ENCODE measurements around the gene QRICH1.

QRICH1 gene

GRCh38 chr3:48993834-48994233 lies 100.0 kb downstream of the QRICH1 start:
- Histone ChIP-seq H4K91ac (ENCODE audit: low read depth, low read length) (no peak overlapping the region), H3K9me3 (ENCODE audit: insufficient read depth, low read depth, low read length) (no peaks in the 10 kb centered on the region), H3K27ac (ENCODE audit: low read depth, low read length) (no peak overlapping the region), H2BK12ac (ENCODE audit: low read length) (no peak overlapping the region), H3K79me2 (ENCODE audit: control insufficient read depth, insufficient read depth, low read length, poor library complexity) (peaks cover 3% of the 10 kb centered on the region), H3K4ac (ENCODE audit: low read depth, low read length) (no peak overlapping the region), H3K4me3 (ENCODE audit: low read depth, low read length) (no peak overlapping the region), H3K14ac (ENCODE audit: low read length) (no peak overlapping the region), H2BK120ac (ENCODE audit: insufficient read depth, low read length, poor library complexity) (no peak overlapping the region), H3K4me1 (ENCODE audit: control insufficient read depth in 1 of 2, insufficient read depth in 2 of 2, low read length in 2 of 2) (peaks cover 13 to 15% of the 10 kb centered on the region in 2 experiments), H4K8ac (ENCODE audit: low read depth, low read length) (no peak overlapping the region), H2AK5ac (ENCODE audit: low read length) (no peak overlapping the region), H3K27me3 (ENCODE audit: insufficient read depth, low read length) (no peaks in the 10 kb centered on the region), H3K23ac (ENCODE audit: low read length) (no peak overlapping the region), H3K79me1 (ENCODE audit: low read length) (peaks cover 10% of the 10 kb centered on the region), H3K36me3 (ENCODE audit: control insufficient read depth in 1 of 2, insufficient read depth in 2 of 2, low read length in 2 of 2) (peaks cover 0 to 2% of the 10 kb centered on the region in 2 experiments), H3K4me2 (ENCODE audit: low read length) (no peak overlapping the region), H2BK5ac (ENCODE audit: low read depth, low read length, poor library complexity) (no peak overlapping the region), H2AFZ (ENCODE audit: insufficient read depth, low read length, poor library complexity) (no peak overlapping the region), H3K9ac (ENCODE audit: low read length) (no peak overlapping the region), H4K12ac (ENCODE audit: low read depth, low read length) (no peak overlapping the region), H3K18ac (ENCODE audit: low read length) (no peak overlapping the region)
- no peak for DNase-seq

GRCh38 chr3:48991851-48992545 lies 101.9 kb downstream of the QRICH1 start:
- no peak for DNase-seq
- peaks cover 13 to 15% of the 10 kb centered on the region in 2 experiments for H3K4me1 ChIP-seq (ENCODE audit: control insufficient read depth in 1 of 2, insufficient read depth in 2 of 2, low read length in 2 of 2)
- H3K4ac ChIP-seq (ENCODE audit: low read depth, low read length), result no peak overlapping the region
- no peak overlapping the region for H2AK5ac ChIP-seq (ENCODE audit: low read length)
- H3K23ac ChIP-seq (ENCODE audit: low read length), result no peak overlapping the region
- H4K12ac ChIP-seq (ENCODE audit: low read depth, low read length), result no peak overlapping the region
- no peak overlapping the region for H3K27ac ChIP-seq (ENCODE audit: low read depth, low read length)
- H4K8ac ChIP-seq (ENCODE audit: low read depth, low read length), result no peak overlapping the region
- H2BK12ac ChIP-seq (ENCODE audit: low read length), result no peak overlapping the region
- peaks cover 0 to 2% of the 10 kb centered on the region in 2 experiments for H3K36me3 ChIP-seq (ENCODE audit: control insufficient read depth in 1 of 2, insufficient read depth in 2 of 2, low read length in 2 of 2)
- no peak overlapping the region for H4K91ac ChIP-seq (ENCODE audit: low read depth, low read length)
- no peak overlapping the region for H3K4me3 ChIP-seq (ENCODE audit: low read depth, low read length)
- H3K79me2 ChIP-seq (ENCODE audit: control insufficient read depth, insufficient read depth, low read length, poor library complexity), result peaks cover 3% of the 10 kb centered on the region
- H3K4me2 ChIP-seq (ENCODE audit: low read length), result no peak overlapping the region
- no peak overlapping the region for H3K14ac ChIP-seq (ENCODE audit: low read length)
- no peak overlapping the region for H3K18ac ChIP-seq (ENCODE audit: low read length)
- H3K79me1 ChIP-seq (ENCODE audit: low read length), result peaks cover 10% of the 10 kb centered on the region
- WGBS (ENCODE audit: extremely low coverage, insufficient coverage, insufficient read length), result no CpG with 5 or more reads among the region's 5 CpGs
- H3K9me3 ChIP-seq (ENCODE audit: insufficient read depth, low read depth, low read length), result no peaks in the 10 kb centered on the region
- no peak overlapping the region for H2BK5ac ChIP-seq (ENCODE audit: low read depth, low read length, poor library complexity)
- H3K9ac ChIP-seq (ENCODE audit: low read length), result no peak overlapping the region
- H3K27me3 ChIP-seq (ENCODE audit: insufficient read depth, low read length), result no peaks in the 10 kb centered on the region
- no peak overlapping the region for H2AFZ ChIP-seq (ENCODE audit: insufficient read depth, low read length, poor library complexity)
- H2BK120ac ChIP-seq (ENCODE audit: insufficient read depth, low read length, poor library complexity), result no peak overlapping the region

- peak overlapping the region; percentile 32 for H3K14ac ChIP-seq (ENCODE audit: low read length)
- H3K9me3 ChIP-seq (ENCODE audit: insufficient read depth, low read depth, low read length), result no peaks in the 10 kb centered on the region
- peak overlapping the region; percentile 7 for H2AK5ac ChIP-seq (ENCODE audit: low read length)
- WGBS (ENCODE audit: extremely low coverage, insufficient coverage, insufficient read length), result no CpG with 5 or more reads among the region's 40 CpGs
- peak overlapping the region; percentile 89 for H3K4me2 ChIP-seq (ENCODE audit: low read length)
- no peaks in the 10 kb centered on the region for H3K27me3 ChIP-seq (ENCODE audit: insufficient read depth, low read length)
- H2BK5ac ChIP-seq (ENCODE audit: low read depth, low read length, poor library complexity), result no peak overlapping the region
- H3K27ac ChIP-seq (ENCODE audit: low read depth, low read length), result no peak overlapping the region
- peak overlapping the region; percentile 72 for H4K8ac ChIP-seq (ENCODE audit: low read depth, low read length)
- H2BK120ac ChIP-seq (ENCODE audit: insufficient read depth, low read length, poor library complexity), result peak overlapping the region; percentile 29
- no peaks in the 10 kb centered on the region for H3K36me3 ChIP-seq (ENCODE audit: control insufficient read depth in 1 of 2, insufficient read depth in 2 of 2, low read length in 2 of 2)
- peak overlapping the region; percentile 59 for H3K4ac ChIP-seq (ENCODE audit: low read depth, low read length)
- H2BK12ac ChIP-seq (ENCODE audit: low read length), result no peak overlapping the region
- H4K91ac ChIP-seq (ENCODE audit: low read depth, low read length), result peak overlapping the region; percentile 71
- peak overlapping the region; percentile 10 for H4K12ac ChIP-seq (ENCODE audit: low read depth, low read length)
- H3K79me1 ChIP-seq (ENCODE audit: low read length), result peaks cover 10% of the 10 kb centered on the region
- H3K4me3 ChIP-seq (ENCODE audit: low read depth, low read length), result peak overlapping the region; percentile 78
- peak overlapping the region; percentile 57 for H3K18ac ChIP-seq (ENCODE audit: low read length)
- H3K79me2 ChIP-seq (ENCODE audit: control insufficient read depth, insufficient read depth, low read length, poor library complexity), result peaks cover 3% of the 10 kb centered on the region
- peak overlapping the region; percentile 19 for H2AFZ ChIP-seq (ENCODE audit: insufficient read depth, low read length, poor library complexity)
- no peak overlapping the region for H3K23ac ChIP-seq (ENCODE audit: low read length)
- peaks cover 13 to 15% of the 10 kb centered on the region in 2 experiments for H3K4me1 ChIP-seq (ENCODE audit: control insufficient read depth in 1 of 2, insufficient read depth in 2 of 2, low read length in 2 of 2)
- peak in 1 of 2 donors; percentile 31 for DNase-seq
- peak overlapping the region; percentile 77 for H3K9ac ChIP-seq (ENCODE audit: low read length)
These were observed 103.0 kb downstream of the QRICH1 start for GRCh38 chr3:48990636-48991469.

GRCh38 chr3:48989796-48990635 lies 103.9 kb downstream of the QRICH1 start, which contains the start of gene P4HTM:
Gene P4HTM, plus strand, starts transcription at chr3:48990241. Its CDS starts 16 bp downstream, at chr3:48990257.
- Histone ChIP-seq H3K27me3 (ENCODE audit: insufficient read depth, low read length) (no peaks in the 10 kb centered on the region), H3K9me3 (ENCODE audit: insufficient read depth, low read depth, low read length) (no peaks in the 10 kb centered on the region), H4K8ac (ENCODE audit: low read depth, low read length) (peak within 1 kb of the TSS; percentile 72), H3K79me2 (ENCODE audit: control insufficient read depth, insufficient read depth, low read length, poor library complexity) (peaks cover 3% of the 10 kb centered on the region), H4K91ac (ENCODE audit: low read depth, low read length) (peak within 1 kb of the TSS; percentile 71), H3K4me1 (ENCODE audit: control insufficient read depth in 1 of 2, insufficient read depth in 2 of 2, low read length in 2 of 2) (peaks cover 13 to 15% of the 10 kb centered on the region in 2 experiments), H2AFZ (ENCODE audit: insufficient read depth, low read length, poor library complexity) (peak within 1 kb of the TSS; percentile 20), H3K4me3 (ENCODE audit: low read depth, low read length) (peak within 1 kb of the TSS; percentile 78), H3K4ac (ENCODE audit: low read depth, low read length) (peak within 1 kb of the TSS; percentile 59), H3K4me2 (ENCODE audit: low read length) (peak within 1 kb of the TSS; percentile 89), H4K12ac (ENCODE audit: low read depth, low read length) (peak within 1 kb of the TSS; percentile 58), H2BK12ac (ENCODE audit: low read length) (peak within 1 kb of the TSS; percentile 51), H3K23ac (ENCODE audit: low read length) (no peak within 1 kb of the TSS), H3K9ac (ENCODE audit: low read length) (peak within 1 kb of the TSS; percentile 77), H2AK5ac (ENCODE audit: low read length) (peak within 1 kb of the TSS; percentile 44), H2BK120ac (ENCODE audit: insufficient read depth, low read length, poor library complexity) (peak within 1 kb of the TSS; percentile 41), H3K36me3 (ENCODE audit: control insufficient read depth in 1 of 2, insufficient read depth in 2 of 2, low read length in 2 of 2) (peaks cover 2% of the 10 kb centered on the region in 2 experiments), H3K14ac (ENCODE audit: low read length) (peak within 1 kb of the TSS; percentile 54), H3K27ac (ENCODE audit: low read depth, low read length) (peak within 1 kb of the TSS; percentile 82), H3K18ac (ENCODE audit: low read length) (peak within 1 kb of the TSS; percentile 57), H3K79me1 (ENCODE audit: low read length) (peaks cover 10% of the 10 kb centered on the region), H2BK5ac (ENCODE audit: low read depth, low read length, poor library complexity) (peak within 1 kb of the TSS; percentile 63)
- no CpG with 5 or more reads among the region's 91 CpGs for WGBS (ENCODE audit: extremely low coverage, insufficient coverage, insufficient read length)
- peak; percentile 46 to 73 for DNase-seq
